ENCODE measurements around the gene TMEM212. TPM values are rescaled to one million over a fixed set of nuclear protein-coding genes. Genes with fewer than 3 reads are reported as not detected.

Gene TMEM212
- total RNA-seq, 1 experiment from 2014 or later: not detected

- TF ChIP-seq CTCF (conservative IDR thresholded peaks at IDR 0.05): no peak
- Mint-ChIP-seq H3K4me3 (no peak overlapping the region), H3K27me3 (ENCODE audit: low read depth) (peaks cover 16% of the 10 kb centered on the region), H3K4me1 (peaks cover 4 to 6% of the 10 kb centered on the region in 2 experiments; a peak in 2 of 4 replicates), H3K27ac (no peak overlapping the region), H3K36me3 (ENCODE audit: insufficient read depth in 1 of 3, low read depth in 3 of 3) (no peaks in the 10 kb centered on the region), H3K9me3 (no peaks in the 10 kb centered on the region)
- Histone ChIP-seq H4K5ac (ENCODE audit: insufficient read length, low read depth, low read length) (no peak overlapping the region), H3K4me1 (ENCODE audit: insufficient read depth, low read length) (no peaks in the 10 kb centered on the region), H4K91ac (ENCODE audit: insufficient read length, low read depth, low read length) (no peak overlapping the region), H3K4ac (ENCODE audit: low read depth, low read length) (no peak overlapping the region), H3K79me2 (ENCODE audit: insufficient read depth, low read length) (no peaks in the 10 kb centered on the region), H2AK5ac (ENCODE audit: insufficient read length, low read length) (no peak overlapping the region), H3T11ph (ENCODE audit: low read length) (no peak overlapping the region), H2BK15ac (ENCODE audit: low read depth, low read length) (no peak overlapping the region), H3K27me3 (ENCODE audit: insufficient read depth, low read length) (peaks cover 4% of the 10 kb centered on the region; the same call in 1 of the 2 replicates), H2AFZ (ENCODE audit: low read length) (no peak overlapping the region), H3K18ac (ENCODE audit: insufficient read length, low read depth, low read length) (no peak overlapping the region), H4K20me1 (ENCODE audit: control insufficient read depth, insufficient read depth, insufficient read length) (no peaks in the 10 kb centered on the region), H2BK20ac (ENCODE audit: low read depth, low read length, poor library complexity, severe bottlenecking) (no peak overlapping the region), H3K56ac (ENCODE audit: insufficient read length, low read depth, low read length) (no peak overlapping the region), H2BK120ac (ENCODE audit: low read depth, low read length, poor library complexity, severe bottlenecking) (no peak overlapping the region), H4K8ac (replicated peaks; ENCODE audit: insufficient read length, low read depth, low read length) (no peak overlapping the region), H3K23me2 (ENCODE audit: insufficient read length, low read depth, low read length, poor library complexity, severe bottlenecking) (peaks cover 4% of the 10 kb centered on the region), H2BK12ac (ENCODE audit: insufficient read length, low read depth, low read length) (no peak overlapping the region), H3K9ac (ENCODE audit: extremely low read depth, insufficient read length, low read length) (no peak overlapping the region), H3K14ac (ENCODE audit: insufficient read depth, low read length) (no peak overlapping the region), H3K79me1 (ENCODE audit: insufficient read depth, low read depth, low read length, poor library complexity, severe bottlenecking) (no peaks in the 10 kb centered on the region), H3K9me3 (ENCODE audit: control insufficient read depth, low read depth, low read length) (no peaks in the 10 kb centered on the region), H2BK5ac (ENCODE audit: insufficient read length, low read length) (no peak overlapping the region), H3K27ac (ENCODE audit: insufficient read length, low read depth, low read length) (no peak overlapping the region), H3K23ac (ENCODE audit: insufficient read length, low read depth, low read length) (no peak overlapping the region), H3K4me2 (ENCODE audit: insufficient read depth, insufficient read length, low read length) (no peak overlapping the region)
- no peak for DNase-seq
- no CpG with 5 or more reads among the region's 6 CpGs for WGBS (ENCODE audit: extremely low coverage, insufficient read length, low lambda C conversion rate)
These were observed 38.3 kb upstream of the TMEM212 start for GRCh38 chr3:171804618-171805389.

Measured in H9 (cell line).